CD4-positive, alpha-beta T cell (primary cell): ENCODE data around the gene UBE2Q1. TPM values are rescaled to one million over a fixed set of nuclear protein-coding genes. Genes with fewer than 3 reads are reported as not detected.

Experiments
- ATAC-seq: fragments of 200-7000 bp; cut with Tn5 transposase; one replicate; pipeline ENCODE4 v1.10.0; 2022; ENCODE audit warnings: mild to moderate bottlenecking; ENCODE audit not compliant: poor library complexity
- CTCF ChIA-PET: fragments of 350-600 bp; sonication (Branson Sonifier 250); formaldehyde crosslinking; loops from one replicate; lab custom pipeline; 2021; ENCODE audit warnings: antibody characterized with exemption, inconsistent platforms; lab: Charles Lee
- POLR2A ChIA-PET: fragments of 350-600 bp; sonication (Branson Sonifier 250); formaldehyde crosslinking; loops from one replicate; lab custom pipeline; 2021; ENCODE audit warnings: antibody characterized with exemption, inconsistent platforms; lab: Charles Lee
- DNase-seq, 14 experiments: peaks; one replicate each; pipeline ENCODE4 v3.0.0-alpha.2; 2013 to 2020; ENCODE audit warnings: mixed read lengths in 2 of 14
- H3K27ac ChIP-seq, 2 donors: one replicate each; pipeline versions ENCODE4 v1.5.1 to v1.7.0; 2013; ENCODE audit warnings: low read length in 2 of 2, low read depth in 1 of 2, mild to moderate bottlenecking in 1 of 2
- H3K27me3 ChIP-seq, 2 experiments: 1 replicate in 1 of 2; 2 replicates in 1 of 2; pipeline versions ENCODE4 v1.6.1 to v1.7.0; 2013; ENCODE audit warnings: low read length in 2 of 2, control low read depth in 1 of 2, mild to moderate bottlenecking in 1 of 2, moderate library complexity in 1 of 2; ENCODE audit not compliant: insufficient read depth in 2 of 2, control insufficient read depth in 1 of 2
- H3K36me3 ChIP-seq: one replicate; pipeline ENCODE4 v1.6.1; 2013; ENCODE audit warnings: low read length, control low read depth; ENCODE audit not compliant: insufficient read depth
- H3K4me1 ChIP-seq: one replicate; pipeline ENCODE4 v1.6.1; 2013; ENCODE audit warnings: low read length, control low read depth; ENCODE audit not compliant: insufficient read depth
- H3K4me3 ChIP-seq: one replicate; pipeline ENCODE4 v1.5.1; 2013; ENCODE audit warnings: mild to moderate bottlenecking, low read length, moderate library complexity
- H3K9me3 ChIP-seq, 2 experiments: 1 replicate in 1 of 2; 2 replicates in 1 of 2; pipeline versions ENCODE4 v1.6.1 to v1.7.0; 2013; ENCODE audit warnings: low read length in 2 of 2, mild to moderate bottlenecking in 2 of 2, control low read depth in 1 of 2, moderate library complexity in 1 of 2; ENCODE audit not compliant: control insufficient read depth in 1 of 2, insufficient read depth in 1 of 2
- H3K27ac Mint-ChIP-seq: one replicate; pipeline ENCODE4 v1.8.0; 2020; ENCODE audit warnings: mixed read lengths
- H3K27me3 Mint-ChIP-seq: one replicate; pipeline ENCODE4 v1.8.0; 2021; ENCODE audit warnings: mixed read lengths
- H3K36me3 Mint-ChIP-seq: one replicate; pipeline ENCODE4 v1.8.0; 2021; ENCODE audit warnings: low read depth, mixed read lengths
- H3K4me1 Mint-ChIP-seq: one replicate; pipeline ENCODE4 v1.8.0; 2021; ENCODE audit warnings: low read depth, mixed read lengths
- H3K4me3 Mint-ChIP-seq: one replicate; pipeline ENCODE4 v1.8.0; 2020; ENCODE audit warnings: mild to moderate bottlenecking, mixed read lengths
- H3K9me3 Mint-ChIP-seq: one replicate; pipeline ENCODE4 v1.8.0; 2020; ENCODE audit warnings: mixed read lengths
- intact Hi-C, 2 experiments: fragments of 100-400 bp; cut with DNase I in 1 of 2; cut with micrococcal nuclease in 1 of 2; formaldehyde crosslinking; loops; one replicate each; pipeline versions ENCODE4 v1.15.1 to v1.9.0; 2023 to 2025; cut with DNase I, micrococcal nuclease
- total RNA-seq, 174 experiments: library from RNA in 2 of 174; stranded (reverse) in 2 of 174; gene quantifications; one replicate each; pipeline ENCODE4 v1.2.3 and lab custom pipeline; 2021 to 2026
- TF ChIP-seq, protein P1 (sequence below): fragments of 200-600 bp; IDR thresholded peaks from one replicate; pipeline ENCODE4 v1.8.0; 2022; ENCODE audit warnings: antibody characterized with exemption, mild to moderate bottlenecking

Gene UBE2Q1
- total RNA-seq, 2 experiments from 2014 or later: 78.7 to 82.3 TPM

DNA sequence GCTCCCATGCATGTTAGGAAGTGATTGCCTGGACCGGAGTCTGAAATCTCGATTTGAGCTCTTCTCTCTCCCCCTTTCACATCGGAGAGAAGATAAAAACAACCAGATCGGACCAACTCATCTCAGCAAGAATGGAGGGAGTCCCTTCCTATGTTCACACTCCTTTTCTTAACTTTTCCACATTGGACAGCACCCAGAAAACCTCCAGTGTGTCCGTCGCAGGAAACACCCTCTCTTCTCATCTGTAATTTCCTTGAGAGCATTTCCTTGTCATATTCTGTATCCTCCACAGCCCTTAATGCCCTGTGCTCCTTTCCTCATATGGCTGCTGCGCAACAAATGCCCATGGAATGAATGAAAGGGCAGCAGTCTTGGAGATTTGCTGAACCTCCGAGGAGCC is 57.9 kb downstream of the UBE2Q1 start:
- Mint-ChIP-seq H3K9me3 (no peaks in the 10 kb centered on the region), H3K27ac (no peak overlapping the region), H3K27me3 (peaks cover 55% of the 10 kb centered on the region), H3K4me1 (peaks cover 34% of the 10 kb centered on the region), H3K4me3 (no peak overlapping the region), H3K36me3 (no peaks in the 10 kb centered on the region)
- peaks cover 29 to 51% of the 10 kb centered on the region in 2 experiments for H3K27me3 ChIP-seq
- intact Hi-C loops: no loop called here
- TF ChIP-seq, protein P1, sequence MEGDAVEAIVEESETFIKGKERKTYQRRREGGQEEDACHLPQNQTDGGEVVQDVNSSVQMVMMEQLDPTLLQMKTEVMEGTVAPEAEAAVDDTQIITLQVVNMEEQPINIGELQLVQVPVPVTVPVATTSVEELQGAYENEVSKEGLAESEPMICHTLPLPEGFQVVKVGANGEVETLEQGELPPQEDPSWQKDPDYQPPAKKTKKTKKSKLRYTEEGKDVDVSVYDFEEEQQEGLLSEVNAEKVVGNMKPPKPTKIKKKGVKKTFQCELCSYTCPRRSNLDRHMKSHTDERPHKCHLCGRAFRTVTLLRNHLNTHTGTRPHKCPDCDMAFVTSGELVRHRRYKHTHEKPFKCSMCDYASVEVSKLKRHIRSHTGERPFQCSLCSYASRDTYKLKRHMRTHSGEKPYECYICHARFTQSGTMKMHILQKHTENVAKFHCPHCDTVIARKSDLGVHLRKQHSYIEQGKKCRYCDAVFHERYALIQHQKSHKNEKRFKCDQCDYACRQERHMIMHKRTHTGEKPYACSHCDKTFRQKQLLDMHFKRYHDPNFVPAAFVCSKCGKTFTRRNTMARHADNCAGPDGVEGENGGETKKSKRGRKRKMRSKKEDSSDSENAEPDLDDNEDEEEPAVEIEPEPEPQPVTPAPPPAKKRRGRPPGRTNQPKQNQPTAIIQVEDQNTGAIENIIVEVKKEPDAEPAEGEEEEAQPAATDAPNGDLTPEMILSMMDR: no peak
- no peak for ATAC-seq
- no peak for DNase-seq
- H3K36me3 ChIP-seq: no peaks in the 10 kb centered on the region
- peaks cover 22% of the 10 kb centered on the region for H3K4me1 ChIP-seq
- H3K27ac ChIP-seq: no peak overlapping the region
- no peak overlapping the region for H3K4me3 ChIP-seq
- ChIA-PET POLR2A (interaction anchor here (1.1 kb wide), 1 partner anchor 93 kb away, joined by 3 read pairs; no protein-coding TSS in a partner anchor), CTCF (no interaction called here)
- H3K9me3 ChIP-seq: peaks cover 0 to 9% of the 10 kb centered on the region in 2 experiments

DNA sequence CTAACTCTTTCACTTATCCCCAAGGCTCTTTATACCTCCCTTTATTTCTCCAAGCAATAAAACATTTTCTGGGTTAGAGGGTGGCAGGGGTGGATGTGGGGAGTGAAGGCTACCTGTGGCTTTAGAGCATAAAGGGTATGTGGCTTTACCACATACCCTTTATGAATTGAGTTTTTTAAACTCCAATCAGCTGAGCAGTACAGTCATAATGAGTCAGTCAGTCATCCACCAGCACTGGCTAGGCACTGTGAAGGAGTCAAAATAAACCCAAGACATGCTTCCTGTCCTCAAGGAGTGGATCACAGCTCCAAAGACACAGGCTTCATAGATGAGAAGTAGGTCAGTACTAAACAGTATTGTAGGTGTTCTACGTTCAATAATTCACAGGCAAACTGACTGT is 59.0 kb downstream of the UBE2Q1 start:
- ChIA-PET POLR2A (interaction anchor here (0.6 kb wide), 1 partner anchor 544 kb away, joined by 3 read pairs; no protein-coding TSS in a partner anchor), CTCF (no interaction called here)
- peaks cover 45% of the 10 kb centered on the region for H3K27me3 Mint-ChIP-seq
- Histone ChIP-seq H3K27me3 (peaks cover 25 to 45% of the 10 kb centered on the region in 2 experiments), H3K4me1 (peaks cover 26% of the 10 kb centered on the region), H3K36me3 (no peaks in the 10 kb centered on the region), H3K9me3 (peaks cover 0 to 9% of the 10 kb centered on the region in 2 experiments), H3K4me3 (no peak overlapping the region), H3K27ac (no peak overlapping the region)
- no peak overlapping the region for H3K4me3 Mint-ChIP-seq
- TF ChIP-seq, protein P1: no peak
- no peak overlapping the region for H3K27ac Mint-ChIP-seq
- H3K9me3 Mint-ChIP-seq: no peaks in the 10 kb centered on the region
- intact Hi-C loops: no loop called here
- ATAC-seq (no peak), DNase-seq (no peak)
- peaks cover 39% of the 10 kb centered on the region for H3K4me1 Mint-ChIP-seq
- no peaks in the 10 kb centered on the region for H3K36me3 Mint-ChIP-seq

Other genes starting within 250 kb of the UBE2Q1 start
- gene AQP10, start 237.6 kb downstream of the UBE2Q1 start, total RNA-seq: not detected
- 10 to 100 TPM; 72.7 to 80.7 TPM for gene ATP8B2, start 233.1 kb downstream of the UBE2Q1 start, total RNA-seq
- 10 to 100 TPM; 31.7 to 35.0 TPM for gene IL6R, start 153.3 kb downstream of the UBE2Q1 start, total RNA-seq
- gene TDRD10, start 56.4 kb downstream of the UBE2Q1 start, total RNA-seq: not detected
- not detected for gene SHE, start 56.2 kb downstream of the UBE2Q1 start, total RNA-seq
- gene CHRNB2, start 9.1 kb upstream of the UBE2Q1 start, total RNA-seq: not detected
- 100 to 1,000 TPM; 206 to 210 TPM for gene ADAR, start 49.5 kb upstream of the UBE2Q1 start, total RNA-seq